Hepatocyte (in vitro differentiated cells): ENCODE measurements around the gene FANCI. TPM values are rescaled to one million over a fixed set of nuclear protein-coding genes. Genes with fewer than 3 reads are reported as not detected.

Source experiments
- DNase-seq: peaks from one replicate; pipeline ENCODE4 v3.0.0-alpha.2; 2016; ENCODE audit warnings: low spot score
- H2AFZ ChIP-seq: fragments of 200-600 bp; sonication (generic); 2 replicates; pipeline ENCODE4 v1.6.0; 2016; ENCODE audit warnings: antibody characterized with exemption, mild to moderate bottlenecking
- H3K27ac ChIP-seq: fragments of 200-600 bp; sonication (generic); 2 replicates; pipeline ENCODE4 v1.5.1; 2016; ENCODE audit warnings: mild to moderate bottlenecking
- H3K27me3 ChIP-seq: fragments of 200-600 bp; sonication (generic); 2 replicates; pipeline ENCODE4 v1.6.1; 2016
- H3K36me3 ChIP-seq: fragments of 200-600 bp; sonication (generic); replicated peaks from 2 replicates; pipeline ENCODE4 v1.5.1; 2016; ENCODE audit warnings: low read depth; ENCODE audit not compliant: insufficient read depth
- H3K4me1 ChIP-seq: fragments of 200-600 bp; sonication (generic); 2 replicates; pipeline ENCODE4 v1.5.1; 2016; ENCODE audit warnings: mild to moderate bottlenecking, moderate library complexity; ENCODE audit not compliant: insufficient read depth
- H3K4me2 ChIP-seq: fragments of 200-600 bp; sonication (generic); 2 replicates; pipeline ENCODE4 v1.6.0; 2016
- H3K4me3 ChIP-seq: fragments of 200-600 bp; sonication (generic); 2 replicates; pipeline ENCODE4 v1.5.1; 2016; ENCODE audit warnings: mild to moderate bottlenecking
- H3K79me2 ChIP-seq: fragments of 200-600 bp; sonication (generic); 2 replicates; pipeline ENCODE4 v1.6.0; 2017; ENCODE audit warnings: mild to moderate bottlenecking
- H3K9me2 ChIP-seq: fragments of 200-600 bp; sonication (generic); replicated peaks from 2 replicates; pipeline ENCODE4 v1.6.0; 2017; ENCODE audit warnings: mild to moderate bottlenecking; ENCODE audit not compliant: insufficient read depth
- H3K9me3 ChIP-seq: fragments of 200-600 bp; sonication (generic); 2 replicates; pipeline ENCODE4 v1.5.1; 2016; ENCODE audit warnings: low read depth, mild to moderate bottlenecking
- H4K20me1 ChIP-seq: fragments of 200-600 bp; sonication (generic); 2 replicates; pipeline ENCODE4 v1.6.0; 2016; ENCODE audit warnings: mild to moderate bottlenecking; ENCODE audit not compliant: insufficient read depth, poor library complexity, severe bottlenecking
- EZH2 ChIP-seq: fragments of 200-600 bp; sonication (generic); IDR thresholded peaks from 2 replicates; pipeline ENCODE4 v1.6.1; 2016; ENCODE audit warnings: antibody characterized with exemption, mild to moderate bottlenecking, borderline replicate concordance
- EZH2phosphoT487 ChIP-seq: fragments of 200-600 bp; sonication (generic); IDR thresholded peaks from one replicate; pipeline ENCODE4 v1.6.1; 2018; ENCODE audit warnings: antibody characterized with exemption, mild to moderate bottlenecking, low read depth, moderate library complexity; ENCODE audit not compliant: unreplicated experiment, severe bottlenecking
- WGBS: methylation state at CpG from one replicate; pipeline ENCODE4 v1.1.6; 2016; ENCODE audit warnings: low lambda C conversion rate; ENCODE audit errors: missing lambda C conversion rate; 5-methylcytosine and 5-hydroxymethylcytosine counted together
- polyA plus RNA-seq: library from polyadenylated mRNA; unstranded; fragments of >200 nt; fragmentation: Nextera tagmentation; extraction: Ambion mirVana; gene quantifications from 2 replicates; pipeline ENCODE4 v1.2.1, GENCODE V29; 2016
- total RNA-seq: library from RNA; depleted of rRNA; stranded (reverse); fragments of >200 nt; gene quantifications from 2 replicates; pipeline ENCODE4 v1.2.3, GENCODE V29; 2014
- TF ChIP-seq, protein P1 (sequence below): fragments of 200-600 bp; sonication (generic); IDR thresholded peaks from 2 replicates; pipeline ENCODE4 v1.5.1; 2016; ENCODE audit warnings: antibody characterized with exemption, mild to moderate bottlenecking; ENCODE audit not compliant: poor library complexity

Gene FANCI
- total RNA-seq (12.6 and 14.5 TPM in 2 replicates), polyA plus RNA-seq (6.3 and 8.0 TPM in 2 replicates)

DNA sequence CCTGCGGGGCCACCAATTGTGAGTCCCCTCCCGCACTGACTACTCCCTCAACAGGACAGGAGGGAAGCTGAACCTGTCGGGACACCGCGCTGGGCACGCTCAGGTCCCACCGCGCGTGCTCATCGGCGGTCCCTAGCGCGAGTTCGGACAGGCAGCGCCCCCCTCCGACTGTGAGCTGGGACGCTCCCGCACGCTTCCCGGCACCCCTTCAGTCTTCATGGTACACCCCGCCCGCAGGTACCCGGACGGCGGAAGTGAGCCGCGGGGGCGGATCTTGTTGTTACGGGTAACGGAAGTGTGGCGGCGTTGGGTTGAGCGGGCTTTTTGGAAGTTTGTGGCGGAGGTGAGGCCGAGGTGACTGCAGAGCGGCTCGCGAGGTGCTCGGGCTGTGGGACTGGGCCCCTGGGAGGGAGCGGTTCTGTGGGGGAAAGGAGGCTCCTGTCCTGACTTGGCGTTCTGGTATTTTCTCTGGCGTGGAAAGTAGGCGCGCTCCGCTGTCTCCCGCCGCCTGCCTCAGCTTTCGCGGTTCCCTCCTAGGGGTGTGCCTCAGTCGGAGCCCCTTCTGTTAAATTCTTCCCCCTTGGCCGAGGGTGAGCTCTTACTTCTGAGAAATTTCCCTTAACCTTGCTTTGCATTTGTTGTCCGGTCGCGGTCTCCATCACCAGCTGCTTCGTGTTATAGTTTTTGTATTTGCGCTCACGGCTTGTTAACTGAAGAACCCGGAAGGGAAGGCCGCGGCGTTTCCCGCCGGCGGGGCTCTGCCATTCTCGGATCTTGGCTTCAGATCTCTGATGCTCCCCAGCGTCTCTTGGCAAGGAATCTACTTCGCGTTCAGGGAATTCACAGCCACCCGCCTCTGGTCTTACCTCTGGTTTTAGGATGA lies at the start of gene FANCI:
TSS of gene FANCI (plus strand) at position 289 of the 883 bp plus-strand sequence. CDS start 3,669 bp downstream, outside the sequence.
- Histone ChIP-seq H3K27me3 (no peaks in the 10 kb centered on the region), H3K4me1 (peaks cover 4% of the 10 kb centered on the region), H3K9me2 (no peaks in the 10 kb centered on the region), H3K4me2 (peak within 1 kb of the TSS; percentile 75), H3K9me3 (no peaks in the 10 kb centered on the region), H3K4me3 (peak within 1 kb of the TSS; percentile 33), H3K79me2 (peaks cover 13% of the 10 kb centered on the region), H4K20me1 (no peaks in the 10 kb centered on the region), H3K36me3 (no peaks in the 10 kb centered on the region), H2AFZ (peak within 1 kb of the TSS; percentile 88), H3K27ac (peak within 1 kb of the TSS; percentile 14)
- TF ChIP-seq EZH2 = no peak
- TF ChIP-seq, protein P1, sequence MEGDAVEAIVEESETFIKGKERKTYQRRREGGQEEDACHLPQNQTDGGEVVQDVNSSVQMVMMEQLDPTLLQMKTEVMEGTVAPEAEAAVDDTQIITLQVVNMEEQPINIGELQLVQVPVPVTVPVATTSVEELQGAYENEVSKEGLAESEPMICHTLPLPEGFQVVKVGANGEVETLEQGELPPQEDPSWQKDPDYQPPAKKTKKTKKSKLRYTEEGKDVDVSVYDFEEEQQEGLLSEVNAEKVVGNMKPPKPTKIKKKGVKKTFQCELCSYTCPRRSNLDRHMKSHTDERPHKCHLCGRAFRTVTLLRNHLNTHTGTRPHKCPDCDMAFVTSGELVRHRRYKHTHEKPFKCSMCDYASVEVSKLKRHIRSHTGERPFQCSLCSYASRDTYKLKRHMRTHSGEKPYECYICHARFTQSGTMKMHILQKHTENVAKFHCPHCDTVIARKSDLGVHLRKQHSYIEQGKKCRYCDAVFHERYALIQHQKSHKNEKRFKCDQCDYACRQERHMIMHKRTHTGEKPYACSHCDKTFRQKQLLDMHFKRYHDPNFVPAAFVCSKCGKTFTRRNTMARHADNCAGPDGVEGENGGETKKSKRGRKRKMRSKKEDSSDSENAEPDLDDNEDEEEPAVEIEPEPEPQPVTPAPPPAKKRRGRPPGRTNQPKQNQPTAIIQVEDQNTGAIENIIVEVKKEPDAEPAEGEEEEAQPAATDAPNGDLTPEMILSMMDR = peak; percentile 61
- 1% methylated on average over 61 of the region's 69 CpGs for whole genome bisulfite sequencing
- DNase-seq = peak; percentile 97

DNA sequence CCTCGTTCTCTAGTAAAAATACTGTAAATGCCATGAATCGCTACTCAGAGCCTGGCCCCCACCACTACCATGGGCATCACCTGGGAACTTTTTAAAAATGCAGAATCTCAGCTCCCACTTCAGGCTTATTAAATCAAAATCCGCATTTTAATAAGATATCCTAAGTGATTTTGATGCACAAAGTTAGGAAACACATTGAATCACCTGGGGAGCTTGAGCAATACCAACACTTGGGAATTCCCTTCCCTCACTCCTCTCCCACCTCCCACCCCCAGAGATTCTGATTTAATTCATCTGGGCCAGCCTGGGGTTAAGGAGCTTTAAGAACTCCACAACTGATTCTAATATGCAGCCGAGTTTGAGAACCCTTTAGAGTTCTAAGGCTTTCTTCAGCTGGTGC lies 49.2 kb upstream of the FANCI start:
- Histone ChIP-seq H3K4me1 (no peaks in the 10 kb centered on the region), H2AFZ (no peak overlapping the region)

DNA sequence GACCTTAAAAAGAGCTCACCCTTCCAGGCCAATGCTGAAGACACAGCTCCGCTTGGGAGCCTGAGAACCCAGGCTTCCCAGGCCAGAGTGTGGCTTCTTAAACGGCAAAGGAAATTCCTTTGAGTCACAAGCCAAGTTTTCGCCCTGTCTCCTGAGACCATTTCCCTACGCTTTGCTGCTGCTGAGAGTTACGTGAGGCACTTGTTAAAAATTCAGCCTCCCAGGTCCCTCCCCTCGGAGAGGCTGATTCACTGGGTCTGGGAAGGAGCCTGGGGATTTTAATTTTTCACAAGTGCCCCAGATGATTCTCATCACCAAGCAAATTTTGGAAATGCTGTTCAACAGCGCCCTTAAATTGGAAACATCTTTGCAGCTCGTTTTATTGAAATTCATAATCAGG lies 47.9 kb upstream of the FANCI start:
- H3K9me3 ChIP-seq = no peaks in the 10 kb centered on the region
- H3K27ac ChIP-seq = no peak overlapping the region
- no peaks in the 10 kb centered on the region for H4K20me1 ChIP-seq
- no peaks in the 10 kb centered on the region for H3K9me2 ChIP-seq
- no peaks in the 10 kb centered on the region for H3K27me3 ChIP-seq
- H3K36me3 ChIP-seq = no peaks in the 10 kb centered on the region
- no peak overlapping the region for H3K4me2 ChIP-seq
- no peaks in the 10 kb centered on the region for H3K79me2 ChIP-seq
- WGBS = 81% methylated on average over 8 of the region's 8 CpGs
- no peak overlapping the region for H3K4me3 ChIP-seq
- TF ChIP-seq, protein P1 = no peak
- TF ChIP-seq EZH2phosphoT487 (no peak), EZH2 (no peak)
- H2AFZ ChIP-seq = no peak overlapping the region
- H3K4me1 ChIP-seq = no peaks in the 10 kb centered on the region
- DNase-seq = no peak

More for the DNA sequence above, 49.2 kb upstream of the FANCI start:
- TF ChIP-seq EZH2phosphoT487 (no peak), EZH2 (no peak)
- TF ChIP-seq, protein P1 = no peak
- 97% methylated on average over 4 of the region's 4 CpGs for whole genome bisulfite sequencing
- H3K27me3 ChIP-seq = no peaks in the 10 kb centered on the region
- H3K9me3 ChIP-seq = no peaks in the 10 kb centered on the region
- no peaks in the 10 kb centered on the region for H3K79me2 ChIP-seq
- H4K20me1 ChIP-seq = no peaks in the 10 kb centered on the region
- no peak overlapping the region for H3K27ac ChIP-seq
- no peaks in the 10 kb centered on the region for H3K36me3 ChIP-seq
- H3K4me3 ChIP-seq = no peak overlapping the region
- no peak overlapping the region for H3K4me2 ChIP-seq
- DNase-seq = no peak
- H3K9me2 ChIP-seq = no peaks in the 10 kb centered on the region
